Measurements from ENCODE around the gene MACF1.

GRCh38 chr1:39379187-39379586 is 174.7 kb downstream of the MACF1 start:
- TF ChIP-seq CTCF (conservative IDR thresholded peaks at IDR 0.05; ENCODE audit: low read depth, low read length) (no peak), EZH2 (IDR thresholded peaks at IDR 0.05; ENCODE audit: low read length, unreplicated experiment) (no peak)

Data from PC-3 (cell line).